Tibial nerve (tissue), 4 donors: ENCODE results near the gene GTF3C4. TPM values are rescaled to one million over a fixed set of nuclear protein-coding genes. Genes with fewer than 3 reads are reported as not detected.

Experiments used
- DNase-seq, 2 donors: peaks; one replicate each; pipeline ENCODE4 v3.0.0-alpha.2; 2019; ENCODE audit warnings: low spot score in 2 of 2
- H3K27ac ChIP-seq, 4 donors: fragments of 200-600 bp; sonication (generic) in 3 of 4; one replicate each; pipeline ENCODE4 v1.5.1; 2017 to 2019; ENCODE audit warnings: mild to moderate bottlenecking in 1 of 4
- H3K27me3 ChIP-seq, 2 donors: fragments of 200-600 bp; sonication (generic) in 1 of 2; one replicate each; pipeline versions ENCODE4 v1.5.1 to v1.6.0; 2017 to 2019
- H3K36me3 ChIP-seq, 3 donors: fragments of 200-600 bp; sonication (generic); one replicate each; pipeline ENCODE4 v1.5.1; 2018 to 2019
- H3K4me1 ChIP-seq, 4 donors: fragments of 200-600 bp; sonication (generic) in 3 of 4; one replicate each; pipeline ENCODE4 v1.5.1; 2017 to 2019
- H3K4me3 ChIP-seq, 4 donors: fragments of 200-600 bp; sonication (generic) in 3 of 4; one replicate each; pipeline ENCODE4 v1.5.1; 2017 to 2019; ENCODE audit warnings: mild to moderate bottlenecking in 1 of 4, moderate library complexity in 1 of 4
- H3K9me3 ChIP-seq, 4 donors: fragments of 200-600 bp; sonication (generic) in 3 of 4; one replicate each; pipeline ENCODE4 v1.5.1; 2017 to 2019
- EP300 ChIP-seq, 2 donors: sonication (generic); formaldehyde crosslinking; IDR thresholded peaks; one replicate each; pipeline ENCODE4 v1.6.1; 2017; ENCODE audit warnings: antibody characterized with exemption in 2 of 2, mild to moderate bottlenecking in 1 of 2
- POLR2A ChIP-seq, 2 donors: fragments of 450-650 bp; IDR thresholded peaks; one replicate each; pipeline ENCODE4 v1.6.1; 2017; ENCODE audit warnings: antibody characterized with exemption in 2 of 2, mild to moderate bottlenecking in 2 of 2, moderate library complexity in 2 of 2
- WGBS, 2 donors: methylation state at CpG; one replicate each; pipeline ENCODE4 v1.1.5; 2018; 5-methylcytosine and 5-hydroxymethylcytosine counted together
- total RNA-seq, 4 donors: library from RNA; depleted of rRNA; stranded (reverse); fragments of >200 nt; gene quantifications; one replicate each; pipeline ENCODE4 v1.1.0, GENCODE V29; 2016
- TF ChIP-seq, protein P1 (sequence below), 5 experiments: fragments of 200-600 bp in 3 of 5; fragments of 450-650 bp in 2 of 5; sonication (generic) in 3 of 5; IDR thresholded peaks; one replicate each; pipeline ENCODE4 v1.5.1; 2016 to 2019; ENCODE audit warnings: antibody characterized with exemption in 5 of 5, mild to moderate bottlenecking in 3 of 5, moderate library complexity in 2 of 5

The GTF3C4 gene
- total RNA-seq, 4 donors from 2014 or later = 10.5 to 17.4 (median 16.2) TPM

DNA sequence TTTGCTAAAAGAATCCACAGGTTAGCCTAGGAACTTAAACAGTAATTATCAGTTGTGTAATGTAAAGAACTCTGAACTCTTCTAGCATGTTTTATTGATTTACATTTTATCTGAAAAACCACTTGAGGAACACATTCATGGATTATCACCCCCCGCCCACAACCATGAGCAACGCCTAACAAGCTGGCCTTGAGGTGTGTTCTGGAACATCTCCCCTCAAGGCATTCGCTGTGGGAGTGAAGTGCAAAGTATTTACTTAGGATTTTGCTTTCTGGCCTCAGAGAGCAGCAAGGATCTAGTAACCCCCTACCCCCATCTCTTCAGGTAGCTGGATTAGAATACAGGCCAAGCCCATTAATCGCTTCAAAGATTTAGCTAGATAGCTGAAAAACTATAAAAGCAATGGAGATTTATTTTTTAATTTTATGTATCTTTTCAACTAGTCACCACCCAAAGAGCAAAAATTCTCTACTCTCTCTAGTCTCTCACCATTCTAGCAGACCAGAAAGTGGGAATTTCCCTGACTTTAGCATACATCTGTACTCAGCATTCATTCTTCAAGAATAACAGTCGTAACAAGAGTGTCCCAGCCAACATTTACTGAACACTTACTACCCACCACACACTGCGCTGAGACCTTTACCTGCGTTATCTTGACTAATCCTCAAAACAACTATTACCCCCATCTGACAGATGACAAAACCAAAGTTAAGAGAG, 37.7 kb upstream of the GTF3C4 start:
- no peaks in the 10 kb centered on the region for H3K27me3 ChIP-seq
- H3K36me3 ChIP-seq = peaks cover 3 to 81% (median 18%) of the 10 kb centered on the region in 3 donors
- H3K4me1 ChIP-seq = no peaks in the 10 kb centered on the region
- H3K9me3 ChIP-seq = no peaks in the 10 kb centered on the region
- TF ChIP-seq POLR2A (IDR thresholded peaks at IDR 0.05) (no peak), EP300 (IDR thresholded peaks at IDR 0.05) (no peak)
- TF ChIP-seq, protein P1, sequence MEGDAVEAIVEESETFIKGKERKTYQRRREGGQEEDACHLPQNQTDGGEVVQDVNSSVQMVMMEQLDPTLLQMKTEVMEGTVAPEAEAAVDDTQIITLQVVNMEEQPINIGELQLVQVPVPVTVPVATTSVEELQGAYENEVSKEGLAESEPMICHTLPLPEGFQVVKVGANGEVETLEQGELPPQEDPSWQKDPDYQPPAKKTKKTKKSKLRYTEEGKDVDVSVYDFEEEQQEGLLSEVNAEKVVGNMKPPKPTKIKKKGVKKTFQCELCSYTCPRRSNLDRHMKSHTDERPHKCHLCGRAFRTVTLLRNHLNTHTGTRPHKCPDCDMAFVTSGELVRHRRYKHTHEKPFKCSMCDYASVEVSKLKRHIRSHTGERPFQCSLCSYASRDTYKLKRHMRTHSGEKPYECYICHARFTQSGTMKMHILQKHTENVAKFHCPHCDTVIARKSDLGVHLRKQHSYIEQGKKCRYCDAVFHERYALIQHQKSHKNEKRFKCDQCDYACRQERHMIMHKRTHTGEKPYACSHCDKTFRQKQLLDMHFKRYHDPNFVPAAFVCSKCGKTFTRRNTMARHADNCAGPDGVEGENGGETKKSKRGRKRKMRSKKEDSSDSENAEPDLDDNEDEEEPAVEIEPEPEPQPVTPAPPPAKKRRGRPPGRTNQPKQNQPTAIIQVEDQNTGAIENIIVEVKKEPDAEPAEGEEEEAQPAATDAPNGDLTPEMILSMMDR (IDR thresholded peaks at IDR 0.05) = no peak
- 92 to 94% methylated on average over 7 of the region's 7 CpGs for WGBS, 2 donors
- no peak overlapping the region for H3K4me3 ChIP-seq
- no peak for DNase-seq
- no peak overlapping the region for H3K27ac ChIP-seq

DNA sequence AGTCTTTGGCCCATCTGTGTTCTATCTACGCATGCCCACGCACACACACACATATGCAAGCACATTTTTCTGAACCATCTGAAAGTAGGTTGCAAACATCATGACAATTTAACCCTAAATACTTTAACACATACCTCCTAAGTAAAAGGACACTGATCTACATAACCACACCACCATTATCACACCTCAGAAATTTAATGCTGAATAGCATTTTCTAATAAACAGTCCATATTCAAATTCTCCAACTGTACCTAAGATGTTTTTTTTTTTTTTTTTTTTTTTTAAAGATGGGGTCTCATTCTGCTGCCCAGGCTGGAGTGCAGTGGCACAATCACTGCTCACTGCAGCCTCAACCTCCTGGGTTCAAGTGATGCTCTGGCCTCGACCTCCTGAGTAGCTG, 35.9 kb upstream of the GTF3C4 start:
- Histone ChIP-seq H3K36me3 (peaks cover 3 to 81% (median 16%) of the 10 kb centered on the region in 3 donors), H3K4me1 (no peaks in the 10 kb centered on the region), H3K27ac (no peak overlapping the region), H3K4me3 (no peak overlapping the region), H3K27me3 (no peaks in the 10 kb centered on the region), H3K9me3 (no peaks in the 10 kb centered on the region)
- WGBS, 2 donors = 93 to 94% methylated on average over 3 of the region's 3 CpGs
- TF ChIP-seq, protein P1 (IDR thresholded peaks at IDR 0.05) = no peak
- no peak for TF ChIP-seq POLR2A (IDR thresholded peaks at IDR 0.05)
- no peak for TF ChIP-seq EP300 (IDR thresholded peaks at IDR 0.05)
- no peak for DNase-seq

DNA sequence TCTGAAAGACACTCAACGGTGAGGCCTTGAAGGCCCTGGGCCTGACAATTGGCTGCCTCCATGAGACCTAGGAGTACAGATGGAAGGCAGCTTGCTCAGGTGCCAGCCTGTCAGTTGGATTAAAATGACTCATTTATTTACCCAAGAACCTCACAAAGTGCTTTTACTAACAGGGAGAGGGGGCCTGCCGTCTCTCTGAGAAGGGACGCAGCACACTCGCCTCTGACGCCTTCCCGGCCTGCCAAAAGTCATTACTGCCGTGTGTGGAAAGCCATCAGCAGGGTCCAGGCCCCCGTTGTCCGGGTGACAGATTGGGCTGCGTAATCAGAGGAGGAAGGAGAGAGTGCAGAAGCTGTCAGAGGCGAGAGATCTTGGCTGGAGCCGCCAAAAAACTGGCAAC, 32.9 kb upstream of the GTF3C4 start:
- Histone ChIP-seq H3K27me3 (no peaks in the 10 kb centered on the region), H3K4me1 (no peaks in the 10 kb centered on the region), H3K9me3 (no peaks in the 10 kb centered on the region), H3K27ac (no peak overlapping the region), H3K4me3 (no peak overlapping the region), H3K36me3 (peaks cover 0 to 83% (median 0%) of the 10 kb centered on the region in 3 donors)
- no peak for DNase-seq
- TF ChIP-seq EP300 (IDR thresholded peaks at IDR 0.05) (no peak), POLR2A (IDR thresholded peaks at IDR 0.05) (no peak)
- TF ChIP-seq, protein P1 (IDR thresholded peaks at IDR 0.05) = no peak
- 75 to 76% methylated on average over 12 of the region's 12 CpGs for WGBS, 2 donors

DNA sequence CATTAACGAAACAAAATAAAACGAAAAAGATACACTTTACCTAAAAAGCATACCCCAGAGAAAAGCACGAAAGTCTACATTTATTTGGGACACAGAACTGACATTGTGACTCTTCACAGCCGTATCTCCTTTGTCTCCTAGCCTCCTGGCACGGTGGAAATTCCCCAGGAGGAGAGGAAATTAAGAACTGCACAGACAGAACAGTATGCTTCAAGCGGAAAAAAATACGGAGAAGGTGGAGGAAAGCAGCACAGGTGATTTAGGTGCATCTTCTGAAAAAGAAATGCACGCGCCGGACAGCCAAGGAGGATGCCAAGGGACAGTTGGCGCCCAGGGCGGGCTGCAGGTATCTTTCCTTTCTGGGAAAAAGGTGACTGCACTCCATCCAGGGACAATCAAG, 32.5 kb upstream of the GTF3C4 start:
- no peaks in the 10 kb centered on the region for H3K27me3 ChIP-seq
- no peak for TF ChIP-seq EP300 (IDR thresholded peaks at IDR 0.05)
- no peak overlapping the region for H3K4me3 ChIP-seq
- DNase-seq = no peak
- H3K27ac ChIP-seq = no peak overlapping the region
- 88 to 93% methylated on average over 12 of the region's 12 CpGs for WGBS, 2 donors
- peaks cover 0 to 83% (median 0%) of the 10 kb centered on the region in 3 donors for H3K36me3 ChIP-seq
- H3K4me1 ChIP-seq = no peaks in the 10 kb centered on the region
- H3K9me3 ChIP-seq = no peaks in the 10 kb centered on the region

DNA sequence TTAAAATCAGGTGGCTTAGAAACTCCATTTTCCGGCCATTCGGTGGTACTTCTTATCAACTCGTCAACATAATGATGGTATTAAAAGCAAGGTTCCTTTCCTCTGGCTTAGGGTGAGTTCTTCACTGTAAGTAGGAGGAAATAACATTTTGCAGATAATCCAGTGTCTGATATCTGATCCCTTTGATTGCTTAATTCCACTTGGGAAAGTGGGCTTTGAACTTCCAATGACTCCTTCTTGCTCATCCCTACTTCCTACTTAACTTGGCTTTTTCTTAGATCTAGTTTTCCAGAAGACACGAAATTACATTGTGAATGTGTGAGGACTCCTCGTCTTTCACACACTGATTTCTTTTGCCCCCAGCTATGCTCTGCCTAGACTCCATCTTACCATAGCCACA, 32.0 kb upstream of the GTF3C4 start:
- no peaks in the 10 kb centered on the region for H3K4me1 ChIP-seq
- WGBS, 2 donors = 84 to 91% methylated on average over 5 of the region's 5 CpGs
- H3K27me3 ChIP-seq = no peaks in the 10 kb centered on the region
- no peaks in the 10 kb centered on the region for H3K9me3 ChIP-seq
- no peak overlapping the region for H3K4me3 ChIP-seq
- peaks cover 0 to 83% (median 0%) of the 10 kb centered on the region in 3 donors for H3K36me3 ChIP-seq
- no peak for DNase-seq
- no peak overlapping the region for H3K27ac ChIP-seq
- TF ChIP-seq POLR2A (IDR thresholded peaks at IDR 0.05) (no peak), EP300 (IDR thresholded peaks at IDR 0.05) (no peak)
- TF ChIP-seq, protein P1 (IDR thresholded peaks at IDR 0.05) = no peak
